Right hindlimb (tissue), 1 donor: Measurements from ENCODE around the gene EPHA2.
"Not testable (repeated sequence)": the region's sequence is repeated elsewhere in the genome, so short reads cannot be mapped to it uniquely, and the experiment has no call there.

Experiments
- DNase-seq: peaks from one replicate; pipeline ENCODE4 v3.0.0-alpha.2; 2018

EPHA2 gene

DNA sequence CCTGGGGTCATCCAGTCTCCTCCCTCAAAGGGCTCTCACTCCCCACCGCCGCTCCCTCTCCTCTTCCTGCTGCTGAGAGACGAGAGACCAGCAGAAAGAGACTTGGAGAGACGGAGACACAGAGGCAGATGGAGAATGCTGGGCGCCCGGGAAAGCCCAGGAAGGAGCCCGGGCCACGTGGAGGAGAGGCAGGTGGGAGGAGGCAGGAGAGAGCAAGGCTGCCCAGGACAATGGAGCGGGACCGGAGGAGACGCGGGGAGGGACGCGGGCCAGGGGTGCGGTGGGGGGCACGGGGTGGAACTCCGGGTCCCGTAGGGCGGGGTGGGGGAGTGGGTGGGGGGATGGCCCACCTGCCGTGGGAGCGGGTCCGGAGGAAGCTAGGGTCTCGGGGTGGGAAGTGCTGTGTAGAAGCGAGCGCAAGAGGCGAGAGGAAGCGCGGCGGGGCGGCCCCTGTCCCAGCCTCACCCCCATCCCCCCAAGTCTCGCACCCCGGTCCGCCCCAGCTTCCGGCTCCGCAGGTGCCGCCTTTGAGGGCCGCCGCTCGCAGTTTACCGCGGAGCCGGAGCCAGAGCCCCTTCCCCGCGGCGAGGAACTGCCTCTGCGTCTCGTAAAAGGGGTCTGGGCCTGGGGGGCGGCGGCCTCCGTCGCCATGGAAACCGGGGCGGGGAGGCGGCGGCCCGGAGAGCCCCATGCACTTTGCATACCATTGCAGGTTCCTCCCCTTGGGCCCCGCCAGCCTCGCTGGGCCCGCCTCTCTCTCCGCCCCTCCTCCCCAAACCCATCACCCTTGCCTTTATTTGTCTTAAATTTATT lies 11.7 kb upstream of the EPHA2 start:
- peak; percentile 65 for DNase-seq

GRCh38 chr1:16166117-16166516 lies 10.2 kb upstream of the EPHA2 start:
- no peak for DNase-seq

GRCh38 chr1:16165548-16165947 lies 9.7 kb upstream of the EPHA2 start:
- no peak for DNase-seq

GRCh38 chr1:16165073-16165364 lies 9.2 kb upstream of the EPHA2 start:
- no peak for DNase-seq

DNA sequence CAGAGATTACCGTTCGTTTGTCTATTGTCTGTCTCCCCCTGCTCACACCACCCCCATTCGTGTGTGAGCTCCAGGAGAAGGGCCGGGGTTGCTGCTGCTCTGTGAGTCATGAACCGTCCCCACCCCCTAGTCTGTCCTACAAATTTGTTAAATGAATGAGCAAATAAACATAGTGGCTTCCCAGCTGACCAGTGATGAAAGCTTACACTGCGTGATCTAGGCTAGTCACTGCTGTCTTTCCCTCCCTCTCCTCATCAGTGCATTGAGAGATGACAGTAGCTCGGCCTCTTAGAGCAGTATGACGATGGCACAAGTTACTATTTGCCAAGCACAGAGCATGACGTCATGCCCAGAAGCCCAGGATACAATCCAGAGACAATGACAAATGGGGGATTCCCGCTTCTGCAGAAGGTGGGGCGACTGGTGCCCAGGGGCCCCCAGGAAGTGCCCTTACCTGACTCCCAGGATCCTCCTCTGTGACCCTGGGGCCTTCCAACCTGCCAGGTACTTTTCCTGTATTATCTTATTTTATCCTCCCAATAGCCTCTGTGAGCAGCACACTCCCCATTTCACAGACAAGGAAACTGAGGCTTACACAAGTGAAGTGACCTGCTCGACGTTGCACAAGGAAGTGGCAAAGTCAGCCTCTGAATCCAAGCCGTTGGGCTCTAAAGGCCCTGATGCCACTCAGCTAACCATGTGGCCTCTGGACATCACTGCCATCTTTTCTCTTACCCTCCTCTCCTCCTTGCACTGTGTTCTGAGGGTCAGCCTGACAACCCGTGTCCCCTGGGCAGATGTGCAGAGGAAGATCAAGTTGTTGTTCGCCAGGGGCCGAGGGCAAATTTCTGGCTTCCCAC lies 8.6 kb upstream of the EPHA2 start:
- DNase-seq, result no peak

- DNase-seq, result not testable (repeated sequence)
Observed at GRCh38 chr1:16163608-16164212, 7.8 kb upstream of the EPHA2 start.

DNA sequence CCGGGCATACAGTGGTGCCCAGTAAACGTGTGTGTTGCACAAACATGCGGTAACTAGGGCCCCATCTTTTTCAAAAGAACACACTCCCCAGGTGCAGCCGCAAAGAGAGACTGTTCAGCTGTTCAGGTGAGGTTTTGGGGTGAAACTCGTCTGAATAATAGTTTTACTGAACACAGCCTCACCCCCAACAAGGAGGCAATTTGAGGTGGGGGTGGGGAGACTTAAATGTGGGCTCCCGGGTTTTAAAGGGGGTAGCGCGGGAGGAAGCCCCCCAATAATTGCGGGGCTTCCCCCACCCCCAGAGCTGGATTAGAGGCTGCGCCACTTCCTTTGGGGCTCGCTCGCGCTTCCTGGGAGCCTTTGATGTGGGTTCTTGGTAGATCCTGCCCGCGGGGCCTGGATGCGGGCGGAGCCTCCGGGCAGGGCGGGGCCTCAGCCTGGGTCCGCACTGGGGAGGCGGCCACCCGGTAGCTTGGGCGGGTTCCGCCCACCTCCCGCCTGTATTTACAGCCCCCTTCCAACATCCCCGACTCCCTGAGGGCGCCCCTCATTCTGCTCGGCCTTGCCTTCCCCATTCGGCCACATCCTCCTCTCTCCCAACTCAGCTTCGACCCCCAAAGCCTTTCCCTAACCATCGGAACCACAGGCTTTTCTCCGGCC lies 6.4 kb upstream of the EPHA2 start:
- no peak for DNase-seq

DNA sequence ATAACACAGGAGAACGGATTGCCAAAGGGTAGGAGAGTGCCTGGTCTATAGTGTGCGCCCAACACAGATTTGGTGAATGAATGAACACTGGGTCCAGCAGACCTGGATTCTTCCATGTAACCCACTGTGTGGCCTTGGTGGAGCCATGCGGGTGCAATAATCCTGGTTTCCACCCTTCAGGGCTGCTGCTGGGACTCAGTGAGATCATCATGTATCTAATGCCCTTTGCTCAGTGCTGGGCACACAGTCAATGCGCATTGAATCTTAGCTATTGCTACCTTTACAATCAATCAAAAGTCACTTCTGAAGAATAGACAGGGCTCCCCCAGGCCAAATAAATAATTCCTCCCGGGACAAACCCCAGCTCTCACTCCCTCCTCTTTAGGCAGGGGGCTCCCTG lies 5.8 kb upstream of the EPHA2 start:
- DNase-seq, result no peak

- no peak for DNase-seq
Observed at GRCh38 chr1:16158993-16159831, 3.3 kb upstream of the EPHA2 start.

DNA sequence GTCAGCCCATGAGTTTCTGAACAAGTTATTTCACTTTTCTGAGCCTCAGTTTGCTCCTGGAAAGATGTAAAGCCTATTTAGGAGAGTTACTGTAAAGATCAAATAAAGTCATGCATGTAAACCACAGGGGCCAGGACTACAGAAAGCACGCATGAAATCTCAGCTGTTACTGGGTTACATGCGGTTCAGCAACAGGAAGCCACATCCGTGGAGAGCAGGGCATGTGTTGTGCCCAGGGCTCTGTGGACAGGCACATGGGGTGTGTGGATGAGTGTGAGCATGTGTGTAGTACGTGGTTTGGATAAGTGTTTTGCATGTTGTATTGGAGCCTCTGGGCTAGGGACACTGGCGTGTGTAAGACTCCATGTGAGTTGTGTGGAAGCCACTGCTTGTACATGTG lies 2.2 kb upstream of the EPHA2 start:
- DNase-seq, result no peak

DNA sequence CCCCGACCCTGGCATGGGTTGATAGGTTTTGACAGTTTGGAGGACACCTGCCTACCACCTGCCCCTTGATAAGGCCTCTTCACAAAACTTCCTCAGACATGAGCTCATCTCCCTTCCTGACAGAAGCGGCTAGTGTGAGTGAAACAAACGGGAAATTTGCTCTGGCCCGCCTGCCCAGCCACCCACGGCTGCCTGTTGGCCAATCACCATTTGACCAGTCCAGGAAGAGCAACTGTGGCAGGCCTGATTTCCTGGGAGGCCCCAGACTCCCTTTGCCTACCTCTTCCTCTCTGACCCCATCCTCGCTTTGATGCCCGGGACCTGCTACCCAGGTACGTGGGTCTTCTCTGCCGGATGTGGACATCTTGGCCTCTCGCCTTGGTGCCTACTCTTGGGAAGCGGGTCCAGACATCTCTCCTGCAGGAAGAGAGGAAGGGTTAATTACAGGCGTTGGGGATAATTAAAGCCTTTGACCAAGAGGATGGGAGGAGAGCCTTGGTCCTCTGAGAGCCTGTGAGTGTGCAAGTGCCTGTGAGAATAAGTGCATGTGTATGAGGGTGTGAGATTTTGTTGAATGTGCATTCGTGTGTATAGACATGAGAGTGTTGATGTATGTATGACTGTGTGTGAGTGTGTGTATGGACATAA lies 1.1 kb upstream of the EPHA2 start:
- no peak for DNase-seq

GRCh38 chr1:16153999-16154673 lies 1.7 kb downstream of the EPHA2 start:
- no peak for DNase-seq

DNA sequence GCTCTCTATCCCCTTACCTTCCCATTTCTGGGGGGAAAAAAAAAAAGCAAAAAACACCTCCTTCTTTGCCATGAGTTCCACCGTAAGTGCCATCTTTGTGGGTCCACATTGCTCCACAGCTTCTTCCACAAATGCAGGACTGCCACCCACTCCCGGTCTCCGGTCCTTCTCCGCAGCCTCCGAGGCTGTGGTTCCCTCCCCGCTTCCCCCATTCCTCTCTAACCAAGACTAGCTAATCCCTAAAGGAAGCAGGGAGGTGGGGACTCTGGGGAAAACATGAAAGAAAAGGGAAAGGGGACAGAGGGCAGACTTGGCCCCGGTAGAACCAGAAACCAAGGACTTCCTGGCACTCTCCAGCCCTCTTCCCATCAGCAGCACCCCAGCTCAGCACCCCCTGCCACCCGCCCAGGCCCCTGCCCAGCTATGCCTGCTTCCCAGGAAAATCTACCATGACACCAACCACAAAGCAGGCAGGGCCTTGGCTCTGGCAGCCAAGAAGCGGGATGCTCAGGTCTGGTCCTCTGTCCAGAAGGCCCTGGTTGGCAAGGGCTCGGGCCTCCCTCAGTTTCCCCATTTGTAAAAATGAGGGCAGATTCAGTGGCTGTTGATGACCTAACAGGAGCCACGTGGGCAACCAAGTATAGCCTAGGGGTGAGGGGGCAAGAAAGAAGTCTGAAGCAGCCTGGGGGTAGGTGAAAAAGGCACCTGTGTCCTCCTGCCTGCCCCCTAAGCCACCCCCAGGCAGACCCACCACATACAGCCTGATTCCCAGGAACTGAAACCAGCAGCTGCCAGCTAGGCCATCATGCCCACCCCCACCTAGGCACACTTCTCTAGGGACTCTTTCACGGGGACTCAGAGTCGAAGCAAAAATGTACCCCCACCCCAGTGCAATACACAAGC lies 2.5 kb downstream of the EPHA2 start:
- no peak for DNase-seq

- DNase-seq, result no peak
Observed at GRCh38 chr1:16152481-16153087, 3.3 kb downstream of the EPHA2 start.

DNA sequence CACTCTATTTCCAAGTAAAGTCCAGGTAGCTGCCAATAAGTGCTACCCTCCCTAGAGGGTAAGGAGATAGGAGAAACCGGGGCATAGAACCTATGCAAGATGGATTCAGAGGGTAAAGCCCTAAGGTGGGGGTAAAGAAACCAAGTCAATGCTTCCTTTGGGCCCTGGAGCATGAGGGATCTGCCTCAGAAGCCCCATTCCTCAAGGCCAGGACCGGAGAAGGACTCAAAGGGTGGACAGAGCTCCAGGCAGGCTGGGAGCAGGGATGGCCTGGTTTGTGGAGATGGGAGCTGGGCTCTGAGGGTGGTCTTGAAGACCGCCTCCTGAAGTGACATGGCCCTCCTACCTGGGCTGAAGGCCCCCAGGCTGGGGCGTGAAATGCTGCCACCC lies 3.9 kb downstream of the EPHA2 start:
- DNase-seq, result no peak

GRCh38 chr1:16151196-16151994 lies 4.5 kb downstream of the EPHA2 start:
- peak; percentile 79 for DNase-seq

- no peak for DNase-seq
Observed at GRCh38 chr1:16150508-16150907, 5.4 kb downstream of the EPHA2 start.

DNA sequence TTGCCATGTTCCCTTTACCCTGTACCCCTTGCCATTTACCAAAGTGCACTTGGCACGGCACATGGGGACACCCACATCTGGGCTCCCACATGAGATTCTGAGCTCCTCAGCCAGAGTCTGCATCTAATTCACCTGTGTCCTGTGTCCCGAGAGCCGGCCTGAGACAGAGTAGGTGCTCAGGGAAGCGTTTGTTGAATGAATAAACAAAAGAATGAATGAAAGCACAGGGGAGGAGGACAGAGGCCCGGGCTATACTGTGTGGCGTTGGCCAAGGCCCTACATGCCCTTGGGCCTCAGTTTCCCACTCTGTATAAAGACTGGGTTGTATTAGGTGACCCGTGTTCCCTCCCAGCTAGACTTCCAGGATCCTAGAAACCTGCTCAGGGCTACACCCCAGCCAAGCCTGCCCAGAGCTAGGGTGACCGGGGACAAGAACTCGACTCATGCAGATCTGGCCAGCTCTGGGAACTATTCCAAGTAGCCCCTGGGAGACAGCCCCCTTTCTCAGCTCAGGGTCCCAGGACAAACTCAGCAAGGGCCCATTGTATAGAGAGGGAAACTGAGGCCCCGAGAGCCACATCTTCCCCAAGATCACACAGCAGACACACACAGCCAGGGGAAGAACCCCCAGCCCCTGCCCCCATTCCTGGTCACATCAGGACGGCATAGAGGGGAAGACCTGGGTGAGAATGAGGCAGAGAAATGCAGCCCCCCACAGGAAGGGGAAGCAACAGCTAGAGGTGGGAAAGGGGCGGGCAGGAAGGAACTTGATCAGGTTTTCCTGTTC lies 6.0 kb downstream of the EPHA2 start:
- no peak for DNase-seq
